Kidney (tissue), 14 donors: ENCODE measurements around the gene ZC3H12C. TPM values are rescaled to one million over a fixed set of nuclear protein-coding genes. Genes with fewer than 3 reads are reported as not detected.

Source experiments
- DNase-seq, 5 donors: peaks; one replicate each; pipeline ENCODE4 v3.0.0-alpha.2; 2013 to 2020
- FAIRE-seq: peaks from 2 replicates; lab custom pipeline; 2012; peaks lifted over from hg19 to GRCh38; lab: Jason Lieb, UNC
- H3K27ac ChIP-seq, 2 donors: one replicate each; pipeline ENCODE4 v1.7.0; 2013; ENCODE audit warnings: low read depth in 2 of 2, low read length in 2 of 2, inconsistent platforms in 1 of 2
- H3K27me3 ChIP-seq: one replicate; pipeline ENCODE4 v1.7.1; 2013; ENCODE audit warnings: low read length, inconsistent platforms; ENCODE audit not compliant: control insufficient read depth, insufficient read depth
- H3K36me3 ChIP-seq, 3 donors: one replicate each; pipeline versions ENCODE4 v1.7.0 to v1.7.1; 2013; ENCODE audit warnings: low read length in 3 of 3, control low read depth in 1 of 3, inconsistent platforms in 1 of 3; ENCODE audit not compliant: insufficient read depth in 3 of 3, control insufficient read depth in 2 of 3
- H3K4me1 ChIP-seq, 3 donors: one replicate each; pipeline versions ENCODE4 v1.7.0 to v1.7.1; 2013; ENCODE audit warnings: low read length in 3 of 3, inconsistent platforms in 1 of 3, low read depth in 1 of 3; ENCODE audit not compliant: control insufficient read depth in 2 of 3, insufficient read depth in 2 of 3
- H3K4me3 ChIP-seq, 3 donors: one replicate each; pipeline versions ENCODE4 v1.7.0 to v1.8.1; 2013; ENCODE audit warnings: low read length in 3 of 3, control low read depth in 1 of 3, inconsistent platforms in 1 of 3
- H3K9ac ChIP-seq, 3 donors: one replicate each; pipeline versions ENCODE4 v1.7.0 to v1.7.1; 2013; ENCODE audit warnings: low read length in 3 of 3, control low read depth in 1 of 3, inconsistent platforms in 1 of 3
- H3K9me3 ChIP-seq, 3 donors: one replicate each; pipeline versions ENCODE4 v1.7.0 to v1.7.1; 2013; ENCODE audit warnings: low read length in 3 of 3, control low read depth in 1 of 3, inconsistent platforms in 1 of 3; ENCODE audit not compliant: control insufficient read depth in 2 of 3, insufficient read depth in 1 of 3
- CTCF ChIP-seq: IDR thresholded peaks from 3 replicates; pipeline ENCODE4 v1.5.1; 2012; ENCODE audit warnings: mild to moderate bottlenecking, moderate library complexity, borderline replicate concordance; ENCODE audit not compliant: insufficient read depth; ENCODE audit errors: extremely low read depth
- intact Hi-C: fragments of 100-400 bp; cut with DNase I; formaldehyde crosslinking; loops from one replicate; pipeline ENCODE4 v1.11.1; 2022
- polyA plus RNA-seq: library from polyadenylated mRNA; stranded (reverse); fragments of 350-450 nt; fragmentation: Illumina TruSeq; extraction: RNeasy Lipid Tissue Mini Kit (QIAGEN cat#74804); gene quantifications from one replicate; pipeline ENCODE4 v1.2.3, GENCODE V29; 2014; ENCODE audit warnings: low read depth, low replicate concordance; ENCODE audit not compliant: insufficient read depth
- total RNA-seq: library from RNA; stranded (reverse); fragmentation: NEBNext Ultra II Directional; extraction: Animal tissue kit (Norgen Biotek cat#: 25700); gene quantifications from one replicate; pipeline ENCODE4 v1.2.1, GENCODE V29; 2021
- donor health status: control.
- donor health status: control.
- donor health status: control.
- donor health status: control.
- donor health status: control.
- donor health status: DM: yes; HTN: yes; CAD: no.
- donor health status: Normal renal cell carcinoma (clear cell type).

ZC3H12C gene
- total and polyA plus RNA-seq, 2 donors from 2014 or later: 2.3 to 14.3 TPM

GRCh38 chr11:110184456-110184855 is 91.3 kb downstream of the ZC3H12C start:
- FAIRE-seq (no peak), DNase-seq (no peak)
- no peak for TF ChIP-seq CTCF
- H3K27ac ChIP-seq: no peak overlapping the region
- H3K9me3 ChIP-seq: no peaks in the 10 kb centered on the region
- no peaks in the 10 kb centered on the region for H3K4me1 ChIP-seq
- no peak overlapping the region for H3K4me3 ChIP-seq
- no peak overlapping the region for H3K9ac ChIP-seq
- no peaks in the 10 kb centered on the region for H3K27me3 ChIP-seq
- intact Hi-C loops: no loop called here
- H3K36me3 ChIP-seq: no peaks in the 10 kb centered on the region

GRCh38 chr11:110185121-110185591 is 92.0 kb downstream of the ZC3H12C start:
- no peak for TF ChIP-seq CTCF
- DNase-seq (no peak), FAIRE-seq (no peak)
- intact Hi-C loops: no loop called here
- H3K4me3 ChIP-seq: no peak overlapping the region
- no peaks in the 10 kb centered on the region for H3K4me1 ChIP-seq
- H3K27me3 ChIP-seq: no peaks in the 10 kb centered on the region
- no peaks in the 10 kb centered on the region for H3K36me3 ChIP-seq
- no peak overlapping the region for H3K9ac ChIP-seq
- no peak overlapping the region for H3K27ac ChIP-seq
- H3K9me3 ChIP-seq: no peaks in the 10 kb centered on the region

- Histone ChIP-seq H3K27ac (no peak overlapping the region), H3K4me3 (no peak overlapping the region), H3K9me3 (no peaks in the 10 kb centered on the region), H3K27me3 (no peaks in the 10 kb centered on the region), H3K4me1 (no peaks in the 10 kb centered on the region), H3K9ac (no peak overlapping the region), H3K36me3 (no peaks in the 10 kb centered on the region)
- DNase-seq (no peak), FAIRE-seq (no peak)
- intact Hi-C loops: no loop called here
- TF ChIP-seq CTCF: no peak
Observed at GRCh38 chr11:110185599-110185998, 92.4 kb downstream of the ZC3H12C start.

- no peak for TF ChIP-seq CTCF
- intact Hi-C loops: no loop called here
- DNase-seq: no peak
Observed at GRCh38 chr11:110186456-110186855, 93.3 kb downstream of the ZC3H12C start.

More at GRCh38 chr11:110186456-110186855, 93.3 kb downstream of the ZC3H12C start:
- Histone ChIP-seq H3K9me3 (no peaks in the 10 kb centered on the region), H3K27me3 (no peaks in the 10 kb centered on the region), H3K36me3 (no peaks in the 10 kb centered on the region), H3K4me3 (no peak overlapping the region), H3K27ac (no peak overlapping the region), H3K9ac (no peak overlapping the region), H3K4me1 (no peaks in the 10 kb centered on the region)
- FAIRE-seq: no peak
